ENCODE measurements around the gene BSN. TPM values are rescaled to one million over a fixed set of nuclear protein-coding genes. Genes with fewer than 3 reads are reported as not detected.

Gene BSN
- total and polyA plus RNA-seq, 2 donors (not counting 3 experiments of a cell fraction or from before 2014, with no cell fraction given) = 0.04 to 0.27 TPM

DNA sequence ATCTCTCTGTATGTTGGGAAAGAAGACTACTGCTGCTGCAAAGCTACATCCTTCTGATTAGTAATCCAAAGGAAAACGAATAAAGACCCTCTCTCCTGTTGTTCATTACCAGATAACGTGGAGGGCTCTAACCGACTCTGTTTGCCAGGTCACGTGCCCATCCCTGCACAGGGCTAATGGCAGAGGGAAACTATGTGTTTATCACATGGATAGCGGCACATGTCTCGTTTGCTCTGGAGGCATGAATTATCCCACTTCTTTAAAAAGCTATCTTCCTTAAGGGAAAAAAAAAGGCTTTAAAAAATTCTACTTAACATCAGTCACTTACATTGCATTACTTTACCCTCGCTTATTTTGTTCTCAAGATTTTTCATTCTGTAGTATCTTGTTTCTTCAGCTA, 87.0 kb downstream of the BSN start:
- no peak for FAIRE-seq
- H3K27me3 ChIP-seq (ENCODE audit: control insufficient read depth in 2 of 2, insufficient read depth in 2 of 2, low read length in 2 of 2) = peaks cover 0 to 2% of the 10 kb centered on the region in 2 experiments
- POLR2A ChIA-PET = no interaction called here
- intact Hi-C loops (cut with micrococcal nuclease) = no loop called here
- no peak overlapping the region for H3K9ac ChIP-seq (replicated peaks; ENCODE audit: extremely low read depth, insufficient read depth, low read length)
- no peak overlapping the region for H2AFZ ChIP-seq (ENCODE audit: low read depth, low read length)
- H4K20me1 ChIP-seq (replicated peaks; ENCODE audit: control insufficient read depth, extremely low read depth, insufficient read depth, low read length) = no peaks in the 10 kb centered on the region
- dilution Hi-C loops (cut with MboI; ENCODE audit: extremely low pct_ligation_motif_present, low sequenced_read_pairs) = no loop called here
- H3K4me2 ChIP-seq (ENCODE audit: insufficient read depth, low read length) = no peak overlapping the region
- no peak for DNase-seq (ENCODE audit: low read depth, low spot score)
- H3K4me3 ChIP-seq (replicated peaks in 1 of 3; ENCODE audit: insufficient read depth in 1 of 3, low read depth in 1 of 3, low read length in 3 of 3) = no peak overlapping the region
- no peaks in the 10 kb centered on the region for H3K79me2 ChIP-seq (ENCODE audit: control insufficient read depth, insufficient read depth, low read length)
- no peaks in the 10 kb centered on the region for H3K4me1 ChIP-seq (ENCODE audit: control insufficient read depth, extremely low read depth, insufficient read depth, low read length)
- CTCF ChIA-PET = interaction anchor here (1.6 kb wide), 1 partner anchor 102 kb away, joined by 5 read pairs; no protein-coding TSS in a partner anchor
- H3K27ac ChIP-seq (ENCODE audit: insufficient read depth, low read depth, low read length) = no peak overlapping the region
- no peak for TF ChIP-seq JUN (IDR thresholded peaks at IDR 0.05; ENCODE audit: borderline replicate concordance, insufficient read depth, insufficient read length, low read depth)
- TF ChIP-seq, protein P1, sequence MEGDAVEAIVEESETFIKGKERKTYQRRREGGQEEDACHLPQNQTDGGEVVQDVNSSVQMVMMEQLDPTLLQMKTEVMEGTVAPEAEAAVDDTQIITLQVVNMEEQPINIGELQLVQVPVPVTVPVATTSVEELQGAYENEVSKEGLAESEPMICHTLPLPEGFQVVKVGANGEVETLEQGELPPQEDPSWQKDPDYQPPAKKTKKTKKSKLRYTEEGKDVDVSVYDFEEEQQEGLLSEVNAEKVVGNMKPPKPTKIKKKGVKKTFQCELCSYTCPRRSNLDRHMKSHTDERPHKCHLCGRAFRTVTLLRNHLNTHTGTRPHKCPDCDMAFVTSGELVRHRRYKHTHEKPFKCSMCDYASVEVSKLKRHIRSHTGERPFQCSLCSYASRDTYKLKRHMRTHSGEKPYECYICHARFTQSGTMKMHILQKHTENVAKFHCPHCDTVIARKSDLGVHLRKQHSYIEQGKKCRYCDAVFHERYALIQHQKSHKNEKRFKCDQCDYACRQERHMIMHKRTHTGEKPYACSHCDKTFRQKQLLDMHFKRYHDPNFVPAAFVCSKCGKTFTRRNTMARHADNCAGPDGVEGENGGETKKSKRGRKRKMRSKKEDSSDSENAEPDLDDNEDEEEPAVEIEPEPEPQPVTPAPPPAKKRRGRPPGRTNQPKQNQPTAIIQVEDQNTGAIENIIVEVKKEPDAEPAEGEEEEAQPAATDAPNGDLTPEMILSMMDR (IDR thresholded peaks at IDR 0.05; ENCODE audit: extremely low read depth in 1 of 2, insufficient read depth in 1 of 2, low read depth in 1 of 2, low read length in 2 of 2) = no peak
- no peak for TF ChIP-seq EZH2 (IDR thresholded peaks at IDR 0.05; ENCODE audit: borderline replicate concordance, low read depth, low read length, severe bottlenecking)
- no peak for TF ChIP-seq FOS (IDR thresholded peaks at IDR 0.05; ENCODE audit: borderline replicate concordance, insufficient read depth, low read length)
- no peak for TF ChIP-seq POLR2AphosphoS5 (IDR thresholded peaks at IDR 0.05; ENCODE audit: insufficient read depth, low read depth, low read length)
- TF ChIP-seq, protein P2, sequence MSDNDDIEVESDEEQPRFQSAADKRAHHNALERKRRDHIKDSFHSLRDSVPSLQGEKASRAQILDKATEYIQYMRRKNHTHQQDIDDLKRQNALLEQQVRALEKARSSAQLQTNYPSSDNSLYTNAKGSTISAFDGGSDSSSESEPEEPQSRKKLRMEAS (IDR thresholded peaks at IDR 0.05; ENCODE audit: insufficient read depth, insufficient read length) = no peak
- TF ChIP-seq GATA2 (IDR thresholded peaks at IDR 0.05; ENCODE audit: insufficient read depth, insufficient read length, low read depth, low read length) = no peak
- TF ChIP-seq POLR2A (IDR thresholded peaks at IDR 0.05; ENCODE audit: low read depth, low read length) = no peak
- no TSS peak for BruUV-seq (replicated peaks)
- no peaks in the 10 kb centered on the region for H3K9me3 ChIP-seq (replicated peaks; ENCODE audit: control insufficient read depth, insufficient read depth, low read length)
- no peaks in the 10 kb centered on the region for H3K9me1 ChIP-seq (replicated peaks; ENCODE audit: control insufficient read depth, extremely low read depth, insufficient read depth, low read length)
- no peaks in the 10 kb centered on the region for H3K36me3 ChIP-seq (ENCODE audit: control insufficient read depth in 2 of 2, extremely low read depth in 1 of 2, insufficient read depth in 2 of 2, low read length in 2 of 2)

Data from endothelial cell of umbilical vein (primary cell).